Mesothelial cell of epicardium (in vitro differentiated cells): Measurements from ENCODE around the gene CES5A. TPM values are rescaled to one million over a fixed set of nuclear protein-coding genes. Genes with fewer than 3 reads are reported as not detected.
"Not testable (repeated sequence)": the region's sequence is repeated elsewhere in the genome, so short reads cannot be mapped to it uniquely, and the experiment has no call there.

Experiments used
- DNase-seq, 2 experiments: peaks; one replicate each; pipeline ENCODE4 v3.0.0; 2021; ENCODE audit warnings: low spot score in 2 of 2; ENCODE audit not compliant: unreplicated experiment in 2 of 2
- H3K27ac Mint-ChIP-seq: 2 replicates; pipeline ENCODE4 v1.8.0; 2021; ENCODE audit warnings: mixed read lengths
- H3K27me3 Mint-ChIP-seq: 2 replicates; pipeline ENCODE4 v1.8.0; 2021; ENCODE audit warnings: low read depth, mixed read lengths
- H3K36me3 Mint-ChIP-seq: 2 replicates; pipeline ENCODE4 v1.8.0; 2021; ENCODE audit warnings: mixed read lengths
- H3K4me1 Mint-ChIP-seq: 2 replicates; pipeline ENCODE4 v1.8.0; 2021; ENCODE audit warnings: mixed read lengths
- H3K4me3 Mint-ChIP-seq: 2 replicates; pipeline ENCODE4 v1.8.0; 2021; ENCODE audit warnings: mild to moderate bottlenecking, moderate library complexity, mixed read lengths
- H3K9me3 Mint-ChIP-seq: 2 replicates; pipeline ENCODE4 v1.8.0; 2021; ENCODE audit warnings: mixed read lengths
- CTCF ChIP-seq: fragments of 200-600 bp; sonication (generic); IDR thresholded peaks from one replicate; pipeline ENCODE4 v1.5.0; 2021; ENCODE audit warnings: antibody characterized with exemption; ENCODE audit not compliant: unreplicated experiment
- total RNA-seq: library from RNA; stranded (reverse); gene quantifications from 3 replicates; pipeline ENCODE4 v1.2.1, GENCODE V29; 2021

The CES5A gene
- total RNA-seq, 1 donor from 2014 or later = not detected

- DNase-seq = no peak
- no peak overlapping the region for H3K27ac Mint-ChIP-seq
- no peaks in the 10 kb centered on the region for H3K36me3 Mint-ChIP-seq
- no peaks in the 10 kb centered on the region for H3K9me3 Mint-ChIP-seq
- H3K27me3 Mint-ChIP-seq = peaks cover 22% of the 10 kb centered on the region
- H3K4me3 Mint-ChIP-seq = no peak overlapping the region
- H3K4me1 Mint-ChIP-seq = peaks cover 14% of the 10 kb centered on the region
- TF ChIP-seq CTCF = no peak
These were observed 2.1 kb downstream of the CES5A start for GRCh38 chr16:55873122-55873521.

DNA sequence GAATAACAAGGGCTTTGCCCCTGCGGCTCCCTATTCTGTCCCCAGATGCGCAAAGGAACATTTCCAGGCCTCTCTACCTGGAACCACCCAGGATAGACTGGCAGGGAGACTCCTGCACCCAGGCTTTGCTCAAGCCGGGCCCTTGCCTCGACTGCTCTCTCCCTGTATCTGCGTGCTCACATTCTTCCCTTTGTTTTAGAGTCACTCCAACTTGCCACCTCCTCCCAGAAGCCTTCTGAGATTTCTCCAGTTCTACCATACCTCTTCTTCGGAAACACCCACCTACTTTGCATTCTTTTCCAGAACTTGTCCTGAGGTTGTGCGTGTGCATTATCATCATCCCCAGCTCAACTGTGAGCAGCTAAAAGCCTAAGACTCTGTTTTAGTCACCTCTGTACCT is 3.0 kb downstream of the CES5A start:
- Mint-ChIP-seq H3K9me3 (no peaks in the 10 kb centered on the region), H3K4me1 (peaks cover 10% of the 10 kb centered on the region), H3K4me3 (no peak overlapping the region), H3K27me3 (peaks cover 21% of the 10 kb centered on the region), H3K27ac (no peak overlapping the region), H3K36me3 (no peaks in the 10 kb centered on the region)
- TF ChIP-seq CTCF = no peak
- no peak for DNase-seq

- DNase-seq = no peak
- Mint-ChIP-seq H3K9me3 (no peaks in the 10 kb centered on the region), H3K27me3 (peaks cover 21% of the 10 kb centered on the region), H3K27ac (no peak overlapping the region), H3K4me1 (peaks cover 4% of the 10 kb centered on the region), H3K36me3 (no peaks in the 10 kb centered on the region), H3K4me3 (no peak overlapping the region)
- no peak for TF ChIP-seq CTCF
These were observed 3.6 kb downstream of the CES5A start for GRCh38 chr16:55871411-55872038.

- no peak for DNase-seq
- Mint-ChIP-seq H3K4me3 (no peak overlapping the region), H3K9me3 (no peaks in the 10 kb centered on the region), H3K27ac (no peak overlapping the region), H3K27me3 (peaks cover 13% of the 10 kb centered on the region), H3K4me1 (no peaks in the 10 kb centered on the region), H3K36me3 (no peaks in the 10 kb centered on the region)
- TF ChIP-seq CTCF = no peak
These were observed 6.2 kb downstream of the CES5A start for GRCh38 chr16:55868980-55869379.

DNA sequence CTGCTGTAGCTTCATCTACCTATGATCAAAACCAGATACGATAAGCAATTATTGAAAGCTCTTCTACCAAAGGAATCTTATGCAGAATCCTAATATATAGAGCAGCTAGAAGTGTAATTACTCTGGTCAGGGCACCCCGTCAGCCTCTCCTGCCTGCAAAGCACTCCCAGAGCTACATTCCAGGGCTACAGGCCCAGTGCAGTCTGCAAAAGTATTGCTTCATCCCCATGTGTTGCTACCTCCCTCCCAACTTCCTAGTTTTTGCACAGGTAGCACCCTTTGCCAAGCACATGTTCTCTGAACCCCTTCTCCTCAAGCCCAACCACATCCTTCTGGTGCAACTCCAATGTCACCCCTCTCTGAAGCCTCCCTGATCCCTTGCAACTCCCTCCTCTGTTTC is 7.0 kb downstream of the CES5A start:
- H3K4me3 Mint-ChIP-seq = no peak overlapping the region
- peaks cover 15% of the 10 kb centered on the region for H3K27me3 Mint-ChIP-seq
- DNase-seq = no peak
- H3K36me3 Mint-ChIP-seq = no peaks in the 10 kb centered on the region
- H3K4me1 Mint-ChIP-seq = no peaks in the 10 kb centered on the region
- no peak overlapping the region for H3K27ac Mint-ChIP-seq
- H3K9me3 Mint-ChIP-seq = no peaks in the 10 kb centered on the region
- TF ChIP-seq CTCF = no peak

DNA sequence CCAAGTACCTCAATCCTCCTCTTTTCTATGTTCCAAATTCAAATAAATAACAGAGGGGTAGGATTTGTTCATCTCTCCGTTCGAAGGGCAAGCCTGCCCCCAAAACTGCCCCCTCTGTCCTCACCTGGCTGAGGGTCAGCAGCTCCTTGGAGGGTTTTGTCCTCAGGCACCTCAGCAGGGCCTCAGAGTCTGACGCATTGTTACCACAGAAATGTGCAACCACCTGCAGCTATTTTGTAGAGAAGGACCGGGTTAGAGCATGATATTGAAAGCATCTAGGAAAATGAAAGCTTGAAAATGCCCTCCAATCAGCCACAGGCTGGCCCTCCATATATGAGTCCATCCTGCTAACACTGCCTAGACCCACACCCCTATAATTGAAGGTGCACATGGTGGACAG is 13.9 kb downstream of the CES5A start:
- Mint-ChIP-seq H3K27ac (no peak overlapping the region), H3K27me3 (peaks cover 39% of the 10 kb centered on the region), H3K4me3 (no peak overlapping the region), H3K9me3 (no peaks in the 10 kb centered on the region), H3K36me3 (no peaks in the 10 kb centered on the region), H3K4me1 (no peaks in the 10 kb centered on the region)
- no peak for DNase-seq
- TF ChIP-seq CTCF = no peak

DNA sequence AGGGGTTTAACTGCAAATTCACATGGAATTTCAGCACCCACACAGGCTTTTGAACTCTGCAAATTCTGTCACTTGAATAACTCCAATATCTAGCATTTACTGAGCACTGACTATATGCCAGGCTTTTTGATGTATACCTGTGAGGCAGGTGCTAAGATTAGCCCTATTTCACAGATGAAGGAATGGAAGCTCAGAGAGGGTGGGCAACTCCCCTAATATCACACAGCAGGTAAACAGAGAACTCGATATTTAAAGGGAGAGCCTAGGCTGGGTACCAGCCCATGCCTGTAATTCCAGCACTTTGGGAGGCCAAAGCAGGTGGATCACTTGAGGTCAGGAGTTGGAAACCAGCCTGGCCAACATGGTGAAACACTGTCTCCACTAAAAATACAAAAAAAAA is 17.5 kb downstream of the CES5A start:
- not testable (repeated sequence) for H3K4me1 Mint-ChIP-seq, H3K4me3 Mint-ChIP-seq, H3K27ac Mint-ChIP-seq, DNase-seq, H3K36me3 Mint-ChIP-seq, H3K9me3 Mint-ChIP-seq
- H3K27me3 Mint-ChIP-seq = peaks cover 60% of the 10 kb centered on the region
